ENCODE results near the gene ZBTB7C. TPM values are rescaled to one million over a fixed set of nuclear protein-coding genes. Genes with fewer than 3 reads are reported as not detected.
A peak's percentile ranks its signal among the peaks of the same experiment; 100 is the strongest.

Gene ZBTB7C
- total and polyA plus RNA-seq, 4 donors, result 3.2 to 10.9 (median 3.7) TPM

DNA sequence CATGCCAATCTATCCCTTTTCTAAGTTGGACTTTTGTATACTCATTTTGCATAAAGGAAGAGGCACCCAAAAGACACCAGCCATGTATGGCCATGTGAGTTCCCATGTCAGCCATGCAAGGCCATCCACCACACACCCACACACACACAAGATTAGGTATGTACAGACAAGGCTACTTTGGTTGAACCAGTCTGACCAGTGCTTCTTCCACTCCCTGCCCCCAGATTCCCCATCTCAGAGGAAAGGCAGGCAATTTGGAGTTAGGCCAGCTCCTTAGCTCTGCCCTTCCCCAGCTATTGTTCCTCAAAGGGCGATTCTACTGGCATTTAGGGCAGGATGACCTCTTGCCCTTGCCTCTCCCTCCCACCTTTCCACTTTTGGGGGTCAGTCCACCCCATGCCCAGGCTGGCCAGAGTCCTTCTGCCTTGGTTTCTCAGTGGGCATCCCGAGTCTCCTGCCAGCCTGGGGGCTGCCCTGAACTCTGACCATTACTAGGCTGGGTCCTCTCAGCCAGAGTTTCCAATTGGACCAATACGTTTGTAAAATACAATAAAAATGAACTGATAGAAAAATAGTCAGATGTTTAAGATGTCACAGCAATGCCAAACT, 101.1 kb downstream of the ZBTB7C start:
- Histone ChIP-seq H3K9me3 (ENCODE audit: control insufficient read depth in 4 of 4, insufficient read depth in 3 of 4, low read length in 3 of 4) (no peaks in the 10 kb centered on the region), H3K27ac (ENCODE audit: low read depth in 1 of 2, low read length in 1 of 2) (no peak overlapping the region), H3K36me3 (ENCODE audit: control insufficient read depth in 4 of 4, insufficient read depth in 4 of 4, low read length in 4 of 4) (no peaks in the 10 kb centered on the region), H3K4me3 (no peak overlapping the region), H3K27me3 (ENCODE audit: control insufficient read depth in 3 of 3, insufficient read depth in 3 of 3, low read length in 2 of 3) (no peaks in the 10 kb centered on the region), H3K4me1 (ENCODE audit: control insufficient read depth in 5 of 5, insufficient read depth in 5 of 5, low read length in 5 of 5) (peaks cover 0 to 11% (median 4%) of the 10 kb centered on the region in 5 donors), H3K9ac (ENCODE audit: insufficient read depth in 1 of 2, low read length in 2 of 2) (no peak overlapping the region)
- TF ChIP-seq, protein P1, sequence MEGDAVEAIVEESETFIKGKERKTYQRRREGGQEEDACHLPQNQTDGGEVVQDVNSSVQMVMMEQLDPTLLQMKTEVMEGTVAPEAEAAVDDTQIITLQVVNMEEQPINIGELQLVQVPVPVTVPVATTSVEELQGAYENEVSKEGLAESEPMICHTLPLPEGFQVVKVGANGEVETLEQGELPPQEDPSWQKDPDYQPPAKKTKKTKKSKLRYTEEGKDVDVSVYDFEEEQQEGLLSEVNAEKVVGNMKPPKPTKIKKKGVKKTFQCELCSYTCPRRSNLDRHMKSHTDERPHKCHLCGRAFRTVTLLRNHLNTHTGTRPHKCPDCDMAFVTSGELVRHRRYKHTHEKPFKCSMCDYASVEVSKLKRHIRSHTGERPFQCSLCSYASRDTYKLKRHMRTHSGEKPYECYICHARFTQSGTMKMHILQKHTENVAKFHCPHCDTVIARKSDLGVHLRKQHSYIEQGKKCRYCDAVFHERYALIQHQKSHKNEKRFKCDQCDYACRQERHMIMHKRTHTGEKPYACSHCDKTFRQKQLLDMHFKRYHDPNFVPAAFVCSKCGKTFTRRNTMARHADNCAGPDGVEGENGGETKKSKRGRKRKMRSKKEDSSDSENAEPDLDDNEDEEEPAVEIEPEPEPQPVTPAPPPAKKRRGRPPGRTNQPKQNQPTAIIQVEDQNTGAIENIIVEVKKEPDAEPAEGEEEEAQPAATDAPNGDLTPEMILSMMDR (IDR thresholded peaks at IDR 0.05; ENCODE audit: control extremely low read depth, extremely low read depth), result no peak
- 65 to 90% methylated on average over 3 of the region's 3 CpGs for WGBS, 2 donors
- ATAC-seq (ENCODE audit: insufficient read depth, low FRiP score) (no peak), DNase-seq (peak; percentile 31 to 68 (median 42))

DNA sequence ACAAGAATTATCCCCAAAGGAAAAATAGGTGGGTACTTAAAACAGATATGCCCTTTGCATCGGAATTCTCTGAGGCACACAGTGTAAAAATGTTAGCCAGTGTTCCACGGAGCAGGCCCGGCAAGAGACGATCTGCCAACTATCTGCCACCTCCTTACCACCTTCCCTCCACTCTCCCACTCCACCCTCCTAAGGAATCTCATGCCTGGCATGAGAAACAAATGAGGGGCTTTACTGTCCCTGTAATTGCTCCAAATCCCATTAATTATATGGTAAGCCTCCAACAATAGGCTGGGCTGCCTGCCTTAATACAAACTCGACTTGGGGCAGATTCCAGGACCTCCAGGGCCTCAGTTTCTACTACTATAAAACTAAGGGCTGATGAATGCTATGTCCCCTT, 102.3 kb downstream of the ZBTB7C start:
- Histone ChIP-seq H3K27me3 (ENCODE audit: control insufficient read depth in 3 of 3, insufficient read depth in 3 of 3, low read length in 2 of 3) (no peaks in the 10 kb centered on the region), H3K36me3 (ENCODE audit: control insufficient read depth in 4 of 4, insufficient read depth in 4 of 4, low read length in 4 of 4) (no peaks in the 10 kb centered on the region), H3K9me3 (ENCODE audit: control insufficient read depth in 4 of 4, insufficient read depth in 3 of 4, low read length in 3 of 4) (no peaks in the 10 kb centered on the region), H3K27ac (ENCODE audit: low read depth in 1 of 2, low read length in 1 of 2) (no peak overlapping the region), H3K4me3 (no peak overlapping the region), H3K9ac (ENCODE audit: insufficient read depth in 1 of 2, low read length in 2 of 2) (no peak overlapping the region), H3K4me1 (ENCODE audit: control insufficient read depth in 5 of 5, insufficient read depth in 5 of 5, low read length in 5 of 5) (peaks cover 0 to 11% (median 4%) of the 10 kb centered on the region in 5 donors)
- WGBS, 2 donors, result 78 to 81% methylated on average over 5 of the region's 5 CpGs
- TF ChIP-seq, protein P1 (IDR thresholded peaks at IDR 0.05; ENCODE audit: control extremely low read depth, extremely low read depth), result no peak
- ATAC-seq (ENCODE audit: insufficient read depth, low FRiP score) (no peak), DNase-seq (no peak)

DNA sequence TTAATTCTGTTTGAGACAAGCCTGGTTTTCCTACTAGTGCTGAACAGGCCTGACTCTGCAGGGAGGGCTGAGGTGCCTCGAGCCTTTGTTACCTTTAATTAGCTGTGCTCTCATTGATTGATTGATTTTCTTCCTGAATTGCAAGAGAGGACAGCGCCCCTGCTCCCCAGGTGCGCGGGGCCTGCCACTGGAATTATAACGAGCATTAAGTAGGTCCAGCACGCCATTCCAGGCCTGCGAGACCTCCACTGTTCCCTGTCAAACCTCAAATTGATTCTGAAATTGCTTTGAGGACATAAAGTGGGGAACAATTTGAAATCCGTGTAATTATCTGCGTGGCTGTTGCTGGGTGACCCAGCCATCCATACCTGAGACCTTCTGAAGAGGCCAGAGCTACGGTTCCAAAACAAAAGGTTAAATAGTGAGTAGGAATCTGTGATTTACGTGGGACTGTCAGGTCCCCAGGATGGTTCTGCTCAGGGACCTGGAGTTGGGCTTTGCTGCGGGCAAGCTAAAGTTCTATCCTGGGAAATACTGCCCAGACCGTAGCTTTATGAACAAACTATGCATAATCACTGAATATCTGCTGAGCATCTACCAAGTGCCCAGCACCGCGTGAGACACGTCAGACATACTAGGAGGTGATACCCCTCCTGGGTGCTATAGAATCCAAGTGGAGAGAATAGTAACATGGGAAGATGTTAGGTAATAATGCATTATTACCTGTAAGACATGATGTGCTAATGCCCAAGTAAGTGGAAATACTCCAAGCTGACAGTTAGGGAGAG, 104.1 kb downstream of the ZBTB7C start:
- H3K27me3 ChIP-seq (ENCODE audit: control insufficient read depth in 3 of 3, insufficient read depth in 3 of 3, low read length in 2 of 3), result no peaks in the 10 kb centered on the region
- WGBS, 2 donors, result 93% methylated on average over 16 of the region's 16 CpGs
- H3K27ac ChIP-seq (ENCODE audit: low read depth in 1 of 2, low read length in 1 of 2), result no peak overlapping the region
- H3K36me3 ChIP-seq (ENCODE audit: control insufficient read depth in 4 of 4, insufficient read depth in 4 of 4, low read length in 4 of 4), result no peaks in the 10 kb centered on the region
- TF ChIP-seq, protein P1 (IDR thresholded peaks at IDR 0.05; ENCODE audit: control extremely low read depth, extremely low read depth), result no peak
- H3K9ac ChIP-seq (ENCODE audit: insufficient read depth in 1 of 2, low read length in 2 of 2), result no peak overlapping the region
- DNase-seq (no peak), ATAC-seq (ENCODE audit: insufficient read depth, low FRiP score) (no peak)
- no peaks in the 10 kb centered on the region for H3K9me3 ChIP-seq (ENCODE audit: control insufficient read depth in 4 of 4, insufficient read depth in 3 of 4, low read length in 3 of 4)
- peaks cover 0 to 12% (median 6%) of the 10 kb centered on the region in 5 donors for H3K4me1 ChIP-seq (ENCODE audit: control insufficient read depth in 5 of 5, insufficient read depth in 5 of 5, low read length in 5 of 5)
- no peak overlapping the region for H3K4me3 ChIP-seq

Data from lung (tissue), 12 donors.